ENCODE measurements around the gene R3HDM1.

R3HDM1 gene

GRCh38 chr2:135551356-135551755, 20.1 kb downstream of the R3HDM1 start:
- Histone ChIP-seq H3K79me1 (ENCODE audit: low read length) (no peaks in the 10 kb centered on the region), H2AFZ (ENCODE audit: insufficient read depth, low read length, poor library complexity) (no peak overlapping the region), H3K4me2 (ENCODE audit: low read length) (no peak overlapping the region), H4K91ac (ENCODE audit: low read depth, low read length) (no peak overlapping the region), H3K14ac (ENCODE audit: low read length) (no peak overlapping the region), H4K8ac (ENCODE audit: low read depth, low read length) (no peak overlapping the region), H2AK5ac (ENCODE audit: low read length) (no peak overlapping the region), H3K79me2 (ENCODE audit: control insufficient read depth, insufficient read depth, low read length, poor library complexity) (no peaks in the 10 kb centered on the region), H2BK12ac (ENCODE audit: low read length) (no peak overlapping the region), H2BK120ac (ENCODE audit: insufficient read depth, low read length, poor library complexity) (no peak overlapping the region), H3K9ac (ENCODE audit: low read length) (no peak overlapping the region), H3K27ac (ENCODE audit: low read depth, low read length) (no peak overlapping the region), H4K12ac (ENCODE audit: low read depth, low read length) (no peak overlapping the region), H3K27me3 (ENCODE audit: insufficient read depth, low read length) (no peaks in the 10 kb centered on the region), H3K4me3 (ENCODE audit: low read depth, low read length) (no peak overlapping the region), H3K4me1 (ENCODE audit: control insufficient read depth in 1 of 2, insufficient read depth in 2 of 2, low read length in 2 of 2) (peaks cover 0 to 2% of the 10 kb centered on the region in 2 experiments), H3K18ac (ENCODE audit: low read length) (no peak overlapping the region), H3K23ac (ENCODE audit: low read length) (no peak overlapping the region), H2BK5ac (ENCODE audit: low read depth, low read length, poor library complexity) (no peak overlapping the region), H3K36me3 (ENCODE audit: control insufficient read depth in 1 of 2, insufficient read depth in 2 of 2, low read length in 2 of 2) (peaks cover 0 to 3% of the 10 kb centered on the region in 2 experiments), H3K4ac (ENCODE audit: low read depth, low read length) (no peak overlapping the region), H3K9me3 (ENCODE audit: insufficient read depth, low read depth, low read length) (no peaks in the 10 kb centered on the region)
- DNase-seq = no peak
- no CpG with 5 or more reads among the region's 5 CpGs for WGBS (ENCODE audit: extremely low coverage, insufficient coverage, insufficient read length)

DNA sequence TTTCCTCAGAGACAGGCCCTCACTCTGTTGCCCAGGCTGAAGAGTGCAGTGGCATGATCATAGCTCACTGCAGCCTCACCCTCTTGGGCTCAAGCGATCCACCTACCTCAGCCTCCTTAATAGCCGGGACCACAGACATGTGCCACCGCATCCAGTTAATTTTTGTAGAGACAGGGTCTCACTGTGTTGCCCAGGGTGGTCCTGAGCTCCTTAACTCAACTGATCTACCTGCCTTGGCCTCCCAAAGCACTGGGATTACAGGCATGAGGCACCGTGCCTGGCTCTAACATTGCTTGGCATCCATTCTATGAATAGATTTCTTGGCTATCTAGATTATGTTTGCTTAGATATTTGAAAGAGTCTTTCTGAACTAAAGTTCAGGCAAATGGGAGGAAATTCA, 21.6 kb downstream of the R3HDM1 start:
- no peak overlapping the region for H3K4me3 ChIP-seq (ENCODE audit: low read depth, low read length)
- no CpG with 5 or more reads among the region's 4 CpGs for WGBS (ENCODE audit: extremely low coverage, insufficient coverage, insufficient read length)

DNA sequence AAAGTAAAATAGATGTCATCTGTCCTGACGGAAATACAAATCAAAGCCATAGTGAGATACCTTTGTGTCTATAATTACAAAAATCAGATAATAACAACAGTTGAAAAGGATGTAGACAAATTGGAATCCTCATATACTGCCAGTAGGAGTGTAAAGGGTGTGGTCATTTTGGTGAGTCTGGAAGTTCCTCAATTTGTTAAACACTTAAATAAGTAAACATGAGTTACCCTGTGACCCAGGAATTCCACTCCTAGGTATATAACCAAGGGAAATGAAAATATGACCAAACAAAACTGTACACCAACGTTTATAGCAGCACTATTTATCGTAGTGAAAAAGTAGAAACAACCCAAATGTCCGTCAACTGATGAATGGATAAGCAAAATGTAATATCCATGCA, 24.0 kb downstream of the R3HDM1 start:
- no peak overlapping the region for H4K8ac ChIP-seq (ENCODE audit: low read depth, low read length)
- H3K79me2 ChIP-seq (ENCODE audit: control insufficient read depth, insufficient read depth, low read length, poor library complexity) = no peaks in the 10 kb centered on the region
- no peak overlapping the region for H2AK5ac ChIP-seq (ENCODE audit: low read length)
- H4K91ac ChIP-seq (ENCODE audit: low read depth, low read length) = no peak overlapping the region
- H3K4me3 ChIP-seq (ENCODE audit: low read depth, low read length) = no peak overlapping the region
- H3K9ac ChIP-seq (ENCODE audit: low read length) = no peak overlapping the region
- H3K4me1 ChIP-seq (ENCODE audit: control insufficient read depth in 1 of 2, insufficient read depth in 2 of 2, low read length in 2 of 2) = no peaks in the 10 kb centered on the region
- no peak overlapping the region for H3K14ac ChIP-seq (ENCODE audit: low read length)
- H3K79me1 ChIP-seq (ENCODE audit: low read length) = no peaks in the 10 kb centered on the region
- no peak overlapping the region for H2BK5ac ChIP-seq (ENCODE audit: low read depth, low read length, poor library complexity)
- no peak overlapping the region for H2AFZ ChIP-seq (ENCODE audit: insufficient read depth, low read length, poor library complexity)
- H2BK120ac ChIP-seq (ENCODE audit: insufficient read depth, low read length, poor library complexity) = no peak overlapping the region
- no peak overlapping the region for H3K23ac ChIP-seq (ENCODE audit: low read length)
- H3K4ac ChIP-seq (ENCODE audit: low read depth, low read length) = no peak overlapping the region
- no peaks in the 10 kb centered on the region for H3K27me3 ChIP-seq (ENCODE audit: insufficient read depth, low read length)
- no peak overlapping the region for H3K4me2 ChIP-seq (ENCODE audit: low read length)
- no peak overlapping the region for H4K12ac ChIP-seq (ENCODE audit: low read depth, low read length)
- no CpG with 5 or more reads among the region's 4 CpGs for WGBS (ENCODE audit: extremely low coverage, insufficient coverage, insufficient read length)
- H3K27ac ChIP-seq (ENCODE audit: low read depth, low read length) = no peak overlapping the region
- H3K36me3 ChIP-seq (ENCODE audit: control insufficient read depth in 1 of 2, insufficient read depth in 2 of 2, low read length in 2 of 2) = peaks cover 1 to 3% of the 10 kb centered on the region in 2 experiments
- no peaks in the 10 kb centered on the region for H3K9me3 ChIP-seq (ENCODE audit: insufficient read depth, low read depth, low read length)
- H2BK12ac ChIP-seq (ENCODE audit: low read length) = no peak overlapping the region
- H3K18ac ChIP-seq (ENCODE audit: low read length) = no peak overlapping the region
- DNase-seq = no peak

More for the DNA sequence above, 21.6 kb downstream of the R3HDM1 start:
- Histone ChIP-seq H3K36me3 (ENCODE audit: control insufficient read depth in 1 of 2, insufficient read depth in 2 of 2, low read length in 2 of 2) (peaks cover 0 to 3% of the 10 kb centered on the region in 2 experiments), H2BK12ac (ENCODE audit: low read length) (no peak overlapping the region), H2BK120ac (ENCODE audit: insufficient read depth, low read length, poor library complexity) (no peak overlapping the region), H4K91ac (ENCODE audit: low read depth, low read length) (no peak overlapping the region), H3K27ac (ENCODE audit: low read depth, low read length) (no peak overlapping the region), H3K14ac (ENCODE audit: low read length) (no peak overlapping the region), H3K9me3 (ENCODE audit: insufficient read depth, low read depth, low read length) (no peaks in the 10 kb centered on the region), H3K4me2 (ENCODE audit: low read length) (no peak overlapping the region), H3K23ac (ENCODE audit: low read length) (no peak overlapping the region), H2AFZ (ENCODE audit: insufficient read depth, low read length, poor library complexity) (no peak overlapping the region), H4K12ac (ENCODE audit: low read depth, low read length) (no peak overlapping the region), H2AK5ac (ENCODE audit: low read length) (no peak overlapping the region), H3K18ac (ENCODE audit: low read length) (no peak overlapping the region), H2BK5ac (ENCODE audit: low read depth, low read length, poor library complexity) (no peak overlapping the region), H3K79me1 (ENCODE audit: low read length) (no peaks in the 10 kb centered on the region), H3K79me2 (ENCODE audit: control insufficient read depth, insufficient read depth, low read length, poor library complexity) (no peaks in the 10 kb centered on the region), H3K27me3 (ENCODE audit: insufficient read depth, low read length) (no peaks in the 10 kb centered on the region), H3K9ac (ENCODE audit: low read length) (no peak overlapping the region), H3K4me1 (ENCODE audit: control insufficient read depth in 1 of 2, insufficient read depth in 2 of 2, low read length in 2 of 2) (no peaks in the 10 kb centered on the region), H4K8ac (ENCODE audit: low read depth, low read length) (no peak overlapping the region), H3K4ac (ENCODE audit: low read depth, low read length) (no peak overlapping the region)
- no peak for DNase-seq

DNA sequence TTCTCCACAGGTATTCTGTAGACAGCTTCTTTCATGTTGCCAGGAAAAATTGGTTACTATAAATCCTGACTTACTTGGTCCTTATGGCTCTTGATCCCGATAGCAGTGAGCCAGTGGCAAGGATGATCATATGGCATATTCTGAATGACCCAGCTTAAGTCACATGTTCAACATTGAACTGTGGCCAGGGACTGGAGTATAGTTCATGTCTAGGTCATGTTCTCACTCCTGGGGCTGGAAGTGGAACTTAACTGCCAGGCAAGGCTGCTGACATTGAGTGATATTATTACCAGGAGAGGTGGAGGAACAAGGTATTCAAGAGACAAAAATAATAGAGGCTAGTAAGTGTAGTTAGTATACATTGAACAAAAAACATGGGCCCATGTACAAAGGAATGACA, 26.2 kb downstream of the R3HDM1 start:
- WGBS (ENCODE audit: extremely low coverage, insufficient coverage, insufficient read length) = no CpG with 5 or more reads among the region's 1 CpG
- H3K23ac ChIP-seq (ENCODE audit: low read length) = no peak overlapping the region

More for the DNA sequence above, 26.2 kb downstream of the R3HDM1 start:
- Histone ChIP-seq H4K91ac (ENCODE audit: low read depth, low read length) (no peak overlapping the region), H3K27ac (ENCODE audit: low read depth, low read length) (no peak overlapping the region), H2BK12ac (ENCODE audit: low read length) (no peak overlapping the region), H3K18ac (ENCODE audit: low read length) (no peak overlapping the region), H3K4me1 (ENCODE audit: control insufficient read depth in 1 of 2, insufficient read depth in 2 of 2, low read length in 2 of 2) (no peaks in the 10 kb centered on the region), H3K4ac (ENCODE audit: low read depth, low read length) (no peak overlapping the region), H3K79me2 (ENCODE audit: control insufficient read depth, insufficient read depth, low read length, poor library complexity) (no peaks in the 10 kb centered on the region), H3K4me3 (ENCODE audit: low read depth, low read length) (no peak overlapping the region), H4K8ac (ENCODE audit: low read depth, low read length) (no peak overlapping the region), H2AK5ac (ENCODE audit: low read length) (no peak overlapping the region), H3K4me2 (ENCODE audit: low read length) (no peak overlapping the region), H2AFZ (ENCODE audit: insufficient read depth, low read length, poor library complexity) (no peak overlapping the region), H3K14ac (ENCODE audit: low read length) (no peak overlapping the region), H3K79me1 (ENCODE audit: low read length) (no peaks in the 10 kb centered on the region), H4K12ac (ENCODE audit: low read depth, low read length) (no peak overlapping the region), H3K9me3 (ENCODE audit: insufficient read depth, low read depth, low read length) (no peaks in the 10 kb centered on the region), H2BK5ac (ENCODE audit: low read depth, low read length, poor library complexity) (no peak overlapping the region), H2BK120ac (ENCODE audit: insufficient read depth, low read length, poor library complexity) (no peak overlapping the region), H3K9ac (ENCODE audit: low read length) (no peak overlapping the region), H3K27me3 (ENCODE audit: insufficient read depth, low read length) (no peaks in the 10 kb centered on the region), H3K36me3 (ENCODE audit: control insufficient read depth in 1 of 2, insufficient read depth in 2 of 2, low read length in 2 of 2) (peaks cover 1 to 3% of the 10 kb centered on the region in 2 experiments)
- no peak for DNase-seq

All from trophoblast cell (in vitro differentiated cells and primary cell).